H1 (cell line): ENCODE measurements around the gene GSAP. TPM values are rescaled to one million over a fixed set of nuclear protein-coding genes. Genes with fewer than 3 reads are reported as not detected.

Experiments
- SRF ChIP-seq: IDR thresholded peaks from 2 replicates; pipeline ENCODE4 v1.6.1; 2011; ENCODE audit warnings: mild to moderate bottlenecking, low read depth, low read length, moderate library complexity
- TEAD4 ChIP-seq: IDR thresholded peaks from 2 replicates; pipeline ENCODE4 v1.6.1; 2012; ENCODE audit warnings: low read depth, low read length, inconsistent platforms, mixed read lengths
- ZNF274 ChIP-seq: IDR thresholded peaks from 2 replicates; pipeline ENCODE4 v1.7.0; 2012; ENCODE audit warnings: low read length, borderline replicate concordance; ENCODE audit errors: extremely low read depth
- polyA plus RNA-seq, 7 experiments: library from polyadenylated mRNA; depleted of rRNA in 3 of 7; stranded (reverse) in 5 of 7; unstranded in 2 of 7; fragments of >200 nt in 5 of 7; fragments of 200-250 nt in 2 of 7; gene quantifications; 1 replicate in 5 of 7; 2 replicates in 1 of 7; 4 replicates in 1 of 7; pipeline versions ENCODE4 v1.2.1 to v1.2.3, GENCODE V29; 2011 to 2013; ENCODE audit warnings: missing spikeins in 2 of 7, mixed read lengths in 2 of 7
- total RNA-seq: library from RNA; stranded (reverse); fragmentation: NEBNext Ultra II Directional; extraction: Animal tissue kit (Norgen Biotek cat#: 25700); gene quantifications from 2 replicates; pipeline ENCODE4 v1.2.1, GENCODE V29; 2021
- TF ChIP-seq, protein P1 (sequence below): fragments of 300-600 bp; sonication (generic); IDR thresholded peaks from 2 replicates; pipeline ENCODE4 v1.7.1; 2012; ENCODE audit warnings: low read length, moderate library complexity, mild to moderate bottlenecking, inconsistent platforms; ENCODE audit not compliant: insufficient replicate concordance
- TF ChIP-seq, protein P2 (sequence below): IDR thresholded peaks from 2 replicates; pipeline ENCODE4 v1.6.1; 2012; ENCODE audit warnings: inconsistent platforms

GSAP gene
- total and polyA plus RNA-seq, 2 of the 8 experiments (the other 6 are each of a cell fraction or from before 2014, with no cell fraction given) = 0.93 to 2.1 TPM

- TF ChIP-seq, protein P1, sequence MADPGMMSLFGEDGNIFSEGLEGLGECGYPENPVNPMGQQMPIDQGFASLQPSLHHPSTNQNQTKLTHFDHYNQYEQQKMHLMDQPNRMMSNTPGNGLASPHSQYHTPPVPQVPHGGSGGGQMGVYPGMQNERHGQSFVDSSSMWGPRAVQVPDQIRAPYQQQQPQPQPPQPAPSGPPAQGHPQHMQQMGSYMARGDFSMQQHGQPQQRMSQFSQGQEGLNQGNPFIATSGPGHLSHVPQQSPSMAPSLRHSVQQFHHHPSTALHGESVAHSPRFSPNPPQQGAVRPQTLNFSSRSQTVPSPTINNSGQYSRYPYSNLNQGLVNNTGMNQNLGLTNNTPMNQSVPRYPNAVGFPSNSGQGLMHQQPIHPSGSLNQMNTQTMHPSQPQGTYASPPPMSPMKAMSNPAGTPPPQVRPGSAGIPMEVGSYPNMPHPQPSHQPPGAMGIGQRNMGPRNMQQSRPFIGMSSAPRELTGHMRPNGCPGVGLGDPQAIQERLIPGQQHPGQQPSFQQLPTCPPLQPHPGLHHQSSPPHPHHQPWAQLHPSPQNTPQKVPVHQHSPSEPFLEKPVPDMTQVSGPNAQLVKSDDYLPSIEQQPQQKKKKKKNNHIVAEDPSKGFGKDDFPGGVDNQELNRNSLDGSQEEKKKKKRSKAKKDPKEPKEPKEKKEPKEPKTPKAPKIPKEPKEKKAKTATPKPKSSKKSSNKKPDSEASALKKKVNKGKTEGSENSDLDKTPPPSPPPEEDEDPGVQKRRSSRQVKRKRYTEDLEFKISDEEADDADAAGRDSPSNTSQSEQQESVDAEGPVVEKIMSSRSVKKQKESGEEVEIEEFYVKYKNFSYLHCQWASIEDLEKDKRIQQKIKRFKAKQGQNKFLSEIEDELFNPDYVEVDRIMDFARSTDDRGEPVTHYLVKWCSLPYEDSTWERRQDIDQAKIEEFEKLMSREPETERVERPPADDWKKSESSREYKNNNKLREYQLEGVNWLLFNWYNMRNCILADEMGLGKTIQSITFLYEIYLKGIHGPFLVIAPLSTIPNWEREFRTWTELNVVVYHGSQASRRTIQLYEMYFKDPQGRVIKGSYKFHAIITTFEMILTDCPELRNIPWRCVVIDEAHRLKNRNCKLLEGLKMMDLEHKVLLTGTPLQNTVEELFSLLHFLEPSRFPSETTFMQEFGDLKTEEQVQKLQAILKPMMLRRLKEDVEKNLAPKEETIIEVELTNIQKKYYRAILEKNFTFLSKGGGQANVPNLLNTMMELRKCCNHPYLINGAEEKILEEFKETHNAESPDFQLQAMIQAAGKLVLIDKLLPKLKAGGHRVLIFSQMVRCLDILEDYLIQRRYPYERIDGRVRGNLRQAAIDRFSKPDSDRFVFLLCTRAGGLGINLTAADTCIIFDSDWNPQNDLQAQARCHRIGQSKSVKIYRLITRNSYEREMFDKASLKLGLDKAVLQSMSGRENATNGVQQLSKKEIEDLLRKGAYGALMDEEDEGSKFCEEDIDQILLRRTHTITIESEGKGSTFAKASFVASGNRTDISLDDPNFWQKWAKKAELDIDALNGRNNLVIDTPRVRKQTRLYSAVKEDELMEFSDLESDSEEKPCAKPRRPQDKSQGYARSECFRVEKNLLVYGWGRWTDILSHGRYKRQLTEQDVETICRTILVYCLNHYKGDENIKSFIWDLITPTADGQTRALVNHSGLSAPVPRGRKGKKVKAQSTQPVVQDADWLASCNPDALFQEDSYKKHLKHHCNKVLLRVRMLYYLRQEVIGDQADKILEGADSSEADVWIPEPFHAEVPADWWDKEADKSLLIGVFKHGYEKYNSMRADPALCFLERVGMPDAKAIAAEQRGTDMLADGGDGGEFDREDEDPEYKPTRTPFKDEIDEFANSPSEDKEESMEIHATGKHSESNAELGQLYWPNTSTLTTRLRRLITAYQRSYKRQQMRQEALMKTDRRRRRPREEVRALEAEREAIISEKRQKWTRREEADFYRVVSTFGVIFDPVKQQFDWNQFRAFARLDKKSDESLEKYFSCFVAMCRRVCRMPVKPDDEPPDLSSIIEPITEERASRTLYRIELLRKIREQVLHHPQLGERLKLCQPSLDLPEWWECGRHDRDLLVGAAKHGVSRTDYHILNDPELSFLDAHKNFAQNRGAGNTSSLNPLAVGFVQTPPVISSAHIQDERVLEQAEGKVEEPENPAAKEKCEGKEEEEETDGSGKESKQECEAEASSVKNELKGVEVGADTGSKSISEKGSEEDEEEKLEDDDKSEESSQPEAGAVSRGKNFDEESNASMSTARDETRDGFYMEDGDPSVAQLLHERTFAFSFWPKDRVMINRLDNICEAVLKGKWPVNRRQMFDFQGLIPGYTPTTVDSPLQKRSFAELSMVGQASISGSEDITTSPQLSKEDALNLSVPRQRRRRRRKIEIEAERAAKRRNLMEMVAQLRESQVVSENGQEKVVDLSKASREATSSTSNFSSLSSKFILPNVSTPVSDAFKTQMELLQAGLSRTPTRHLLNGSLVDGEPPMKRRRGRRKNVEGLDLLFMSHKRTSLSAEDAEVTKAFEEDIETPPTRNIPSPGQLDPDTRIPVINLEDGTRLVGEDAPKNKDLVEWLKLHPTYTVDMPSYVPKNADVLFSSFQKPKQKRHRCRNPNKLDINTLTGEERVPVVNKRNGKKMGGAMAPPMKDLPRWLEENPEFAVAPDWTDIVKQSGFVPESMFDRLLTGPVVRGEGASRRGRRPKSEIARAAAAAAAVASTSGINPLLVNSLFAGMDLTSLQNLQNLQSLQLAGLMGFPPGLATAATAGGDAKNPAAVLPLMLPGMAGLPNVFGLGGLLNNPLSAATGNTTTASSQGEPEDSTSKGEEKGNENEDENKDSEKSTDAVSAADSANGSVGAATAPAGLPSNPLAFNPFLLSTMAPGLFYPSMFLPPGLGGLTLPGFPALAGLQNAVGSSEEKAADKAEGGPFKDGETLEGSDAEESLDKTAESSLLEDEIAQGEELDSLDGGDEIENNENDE = no peak
- TF ChIP-seq TEAD4 = no peak
- no peak for TF ChIP-seq ZNF274
- no peak for TF ChIP-seq SRF
- TF ChIP-seq, protein P2, sequence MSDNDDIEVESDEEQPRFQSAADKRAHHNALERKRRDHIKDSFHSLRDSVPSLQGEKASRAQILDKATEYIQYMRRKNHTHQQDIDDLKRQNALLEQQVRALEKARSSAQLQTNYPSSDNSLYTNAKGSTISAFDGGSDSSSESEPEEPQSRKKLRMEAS = no peak
Observed at GRCh38 chr7:77393954-77394353, 22.2 kb downstream of the GSAP start (continued).
